ENCODE results near the gene HAPLN1.

The HAPLN1 gene

GRCh38 chr5:83653669-83654068 is 67.0 kb downstream of the HAPLN1 start:
- ATAC-seq (ENCODE audit: insufficient read depth, low read depth) = no peak
- Histone ChIP-seq H2AFZ (ENCODE audit: low read depth, low read length) (no peak overlapping the region), H3K4me1 (ENCODE audit: insufficient read depth, low read length) (no peaks in the 10 kb centered on the region)

GRCh38 chr5:83645936-83646335 is 74.7 kb downstream of the HAPLN1 start:
- Histone ChIP-seq H2AFZ (ENCODE audit: low read depth, low read length) (no peak overlapping the region), H3K4me1 (ENCODE audit: insufficient read depth, low read length) (no peaks in the 10 kb centered on the region), H3K79me2 (ENCODE audit: insufficient read depth, low read length) (no peaks in the 10 kb centered on the region), H3K9me3 (ENCODE audit: insufficient read depth, low read length, severe bottlenecking) (no peaks in the 10 kb centered on the region), H3K4me3 (ENCODE audit: low read depth in 1 of 2, low read length in 2 of 2) (no peak overlapping the region), H3K27me3 (ENCODE audit: insufficient read depth, low read length, poor library complexity) (no peaks in the 10 kb centered on the region), H3K27ac (ENCODE audit: low read length) (no peak overlapping the region), H3K4me2 (ENCODE audit: insufficient read depth, low read length) (no peak overlapping the region), H3K36me3 (ENCODE audit: insufficient read depth, low read length) (no peaks in the 10 kb centered on the region), H4K20me1 (ENCODE audit: insufficient read depth, low read length) (no peaks in the 10 kb centered on the region), H3K9ac (ENCODE audit: low read depth, low read length) (no peak overlapping the region)
- ATAC-seq (ENCODE audit: insufficient read depth, low read depth) (no peak), DNase-seq (no peak)
- no peak for TF ChIP-seq EZH2 (IDR thresholded peaks at IDR 0.05; ENCODE audit: borderline replicate concordance, low read depth, low read length, severe bottlenecking)
- no peak for TF ChIP-seq CTCF (IDR thresholded peaks at IDR 0.05; ENCODE audit: borderline replicate concordance, extremely low read depth, low read length, poor library complexity, severe bottlenecking)

More at GRCh38 chr5:83653669-83654068, 67.0 kb downstream of the HAPLN1 start:
- Histone ChIP-seq H4K20me1 (ENCODE audit: insufficient read depth, low read length) (no peaks in the 10 kb centered on the region), H3K9ac (ENCODE audit: low read depth, low read length) (no peak overlapping the region), H3K4me2 (ENCODE audit: insufficient read depth, low read length) (no peak overlapping the region), H3K27ac (ENCODE audit: low read length) (no peak overlapping the region), H3K9me3 (ENCODE audit: insufficient read depth, low read length, severe bottlenecking) (no peaks in the 10 kb centered on the region), H3K27me3 (ENCODE audit: insufficient read depth, low read length, poor library complexity) (peaks cover 3% of the 10 kb centered on the region), H3K4me3 (ENCODE audit: low read depth in 1 of 2, low read length in 2 of 2) (no peak overlapping the region), H3K79me2 (ENCODE audit: insufficient read depth, low read length) (no peaks in the 10 kb centered on the region), H3K36me3 (ENCODE audit: insufficient read depth, low read length) (no peaks in the 10 kb centered on the region)
- DNase-seq = no peak
- TF ChIP-seq EZH2 (IDR thresholded peaks at IDR 0.05; ENCODE audit: borderline replicate concordance, low read depth, low read length, severe bottlenecking) (no peak), CTCF (IDR thresholded peaks at IDR 0.05; ENCODE audit: borderline replicate concordance, extremely low read depth, low read length, poor library complexity, severe bottlenecking) (no peak)

GRCh38 chr5:83644301-83644700 is 76.4 kb downstream of the HAPLN1 start:
- no peaks in the 10 kb centered on the region for H3K27me3 ChIP-seq (ENCODE audit: insufficient read depth, low read length, poor library complexity)
- no peak for ATAC-seq (ENCODE audit: insufficient read depth, low read depth)

More at GRCh38 chr5:83644301-83644700, 76.4 kb downstream of the HAPLN1 start:
- Histone ChIP-seq H4K20me1 (ENCODE audit: insufficient read depth, low read length) (no peaks in the 10 kb centered on the region), H2AFZ (ENCODE audit: low read depth, low read length) (no peak overlapping the region), H3K4me2 (ENCODE audit: insufficient read depth, low read length) (no peak overlapping the region), H3K9ac (ENCODE audit: low read depth, low read length) (no peak overlapping the region), H3K4me1 (ENCODE audit: insufficient read depth, low read length) (no peaks in the 10 kb centered on the region), H3K27ac (ENCODE audit: low read length) (no peak overlapping the region), H3K36me3 (ENCODE audit: insufficient read depth, low read length) (no peaks in the 10 kb centered on the region), H3K79me2 (ENCODE audit: insufficient read depth, low read length) (no peaks in the 10 kb centered on the region), H3K9me3 (ENCODE audit: insufficient read depth, low read length, severe bottlenecking) (no peaks in the 10 kb centered on the region), H3K4me3 (ENCODE audit: low read depth in 1 of 2, low read length in 2 of 2) (no peak overlapping the region)
- no peak for DNase-seq
- TF ChIP-seq CTCF (IDR thresholded peaks at IDR 0.05; ENCODE audit: borderline replicate concordance, extremely low read depth, low read length, poor library complexity, severe bottlenecking) = no peak
